ENCODE measurements around the gene ENTR1.

DNA sequence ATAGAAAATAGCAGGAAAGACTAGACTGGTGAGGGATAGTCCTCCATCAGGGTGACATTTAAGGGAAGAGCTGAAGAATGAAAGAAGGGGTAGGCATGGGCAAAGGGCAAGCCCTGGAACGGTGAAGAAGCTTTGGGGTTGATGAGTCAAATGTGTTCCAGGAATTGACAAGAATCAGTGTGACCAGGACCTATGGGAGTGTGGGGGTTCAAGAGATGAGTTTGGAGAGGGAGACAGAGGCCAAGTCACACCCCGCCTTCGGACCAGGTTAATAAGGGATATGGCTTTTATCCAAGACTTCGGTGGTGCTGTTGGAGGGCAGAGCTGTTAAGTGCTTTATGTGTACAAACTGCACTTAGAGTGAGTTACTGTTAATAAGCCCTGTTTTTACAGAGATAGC is 964 bp upstream of the ENTR1 start:
- TF ChIP-seq POLR2A (IDR thresholded peaks at IDR 0.05; ENCODE audit: low read depth, low read length) = no peak
- no peak for TF ChIP-seq POLR2AphosphoS5 (IDR thresholded peaks at IDR 0.05; ENCODE audit: low read depth, low read length)
- TF ChIP-seq TAF1 (IDR thresholded peaks at IDR 0.05; ENCODE audit: borderline replicate concordance, low read depth, low read length) = no peak
